Spleen (tissue), 7 donors: ENCODE data around the gene OR2T33.

Experiments used
- CTCF ChIP-seq, 11 experiments: fragments of 200-600 bp in 7 of 11; fragments of 450-650 bp in 4 of 11; sonication (generic) in 4 of 11; IDR thresholded peaks in 8 of 11; conservative IDR thresholded peaks in 3 of 11; 1 replicate in 7 of 11; 2 replicates in 4 of 11; pipeline versions ENCODE4 v1.4.0 to v1.8.0; 2016 to 2021; ENCODE audit warnings: antibody characterized with exemption in 11 of 11, inconsistent platforms in 4 of 11, mild to moderate bottlenecking in 1 of 11
- POLR2A ChIP-seq, 3 donors: fragments of 450-650 bp; IDR thresholded peaks; one replicate each; pipeline ENCODE4 v1.5.1; 2017; ENCODE audit warnings: antibody characterized with exemption in 3 of 3, mild to moderate bottlenecking in 1 of 3
- POLR2AphosphoS5 ChIP-seq, 3 donors: sonication (generic); formaldehyde crosslinking; IDR thresholded peaks; one replicate each; pipeline ENCODE4 v1.5.1; 2017; ENCODE audit warnings: antibody characterized with exemption in 3 of 3
- donor health status: DM: no; HTN: no; CAD: no; lungs with moderate emphysema.
- donor health status: DM: no; HTN: no; CAD: no.
- donor health status: DM: no; HTN: no; CAD: no.

DNA sequence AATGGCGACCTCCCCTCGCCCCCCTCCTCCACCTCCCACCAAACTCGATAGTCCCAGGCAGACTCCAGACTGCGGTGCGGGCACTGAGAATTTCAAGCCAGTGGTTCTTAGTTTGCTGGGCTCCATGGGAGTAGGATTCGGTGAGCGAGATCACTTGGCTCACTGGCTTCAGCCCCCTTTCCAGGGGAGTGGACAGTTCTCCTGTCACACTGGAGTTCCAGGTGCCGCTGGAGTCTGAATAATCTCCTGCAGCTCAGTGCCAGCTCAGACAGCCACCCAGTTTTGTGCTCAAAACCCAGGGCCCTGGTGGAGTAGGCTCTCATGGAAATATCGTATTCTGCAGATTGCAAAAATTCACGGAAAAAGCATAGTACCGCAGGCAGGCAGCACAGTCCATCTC, 39.0 kb upstream of the OR2T33 start:
- TF ChIP-seq CTCF (IDR thresholded peaks at IDR 0.05 in 8 of 11, conservative IDR thresholded peaks at IDR 0.05 in 3 of 11) (no peak), POLR2A (IDR thresholded peaks at IDR 0.05) (no peak), POLR2AphosphoS5 (IDR thresholded peaks at IDR 0.05) (no peak)
